ENCODE data around the gene RBMS1.

DNA sequence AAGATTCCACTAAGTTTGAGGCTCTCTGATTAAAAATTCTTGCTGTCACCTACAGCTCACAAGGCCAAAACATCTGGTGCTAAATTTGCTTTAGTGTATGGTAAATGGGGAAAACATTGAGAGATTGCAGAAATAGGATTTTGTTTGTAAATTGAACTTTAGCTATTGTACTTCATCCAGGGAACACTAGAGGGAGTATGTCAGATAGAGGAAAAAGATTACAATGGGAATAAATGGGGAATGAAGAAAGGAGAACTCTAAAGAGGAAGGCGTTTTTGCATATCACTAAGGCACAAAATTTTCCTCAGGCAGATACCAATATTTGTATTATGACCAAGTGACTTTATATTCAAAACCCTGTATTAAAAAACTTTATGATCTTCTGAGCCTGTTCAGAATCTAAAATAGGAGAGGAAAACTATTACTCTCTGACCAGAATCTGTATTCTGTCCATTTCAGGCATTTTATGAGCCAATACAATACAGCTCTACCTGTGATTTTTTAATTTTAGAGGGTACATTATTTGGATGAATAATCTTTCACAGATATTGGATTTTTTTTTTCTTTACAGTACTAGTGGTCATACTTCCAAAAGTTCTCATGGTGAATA is 241.2 kb downstream of the RBMS1 start:
- TF ChIP-seq, protein P1, sequence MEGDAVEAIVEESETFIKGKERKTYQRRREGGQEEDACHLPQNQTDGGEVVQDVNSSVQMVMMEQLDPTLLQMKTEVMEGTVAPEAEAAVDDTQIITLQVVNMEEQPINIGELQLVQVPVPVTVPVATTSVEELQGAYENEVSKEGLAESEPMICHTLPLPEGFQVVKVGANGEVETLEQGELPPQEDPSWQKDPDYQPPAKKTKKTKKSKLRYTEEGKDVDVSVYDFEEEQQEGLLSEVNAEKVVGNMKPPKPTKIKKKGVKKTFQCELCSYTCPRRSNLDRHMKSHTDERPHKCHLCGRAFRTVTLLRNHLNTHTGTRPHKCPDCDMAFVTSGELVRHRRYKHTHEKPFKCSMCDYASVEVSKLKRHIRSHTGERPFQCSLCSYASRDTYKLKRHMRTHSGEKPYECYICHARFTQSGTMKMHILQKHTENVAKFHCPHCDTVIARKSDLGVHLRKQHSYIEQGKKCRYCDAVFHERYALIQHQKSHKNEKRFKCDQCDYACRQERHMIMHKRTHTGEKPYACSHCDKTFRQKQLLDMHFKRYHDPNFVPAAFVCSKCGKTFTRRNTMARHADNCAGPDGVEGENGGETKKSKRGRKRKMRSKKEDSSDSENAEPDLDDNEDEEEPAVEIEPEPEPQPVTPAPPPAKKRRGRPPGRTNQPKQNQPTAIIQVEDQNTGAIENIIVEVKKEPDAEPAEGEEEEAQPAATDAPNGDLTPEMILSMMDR (IDR thresholded peaks at IDR 0.05; ENCODE audit: insufficient read depth, low read length): peak; percentile 54
- TF ChIP-seq SPI1 (IDR thresholded peaks at IDR 0.05; ENCODE audit: borderline replicate concordance, low read depth) (peak; percentile 82), POLR2AphosphoS5 (IDR thresholded peaks at IDR 0.05; ENCODE audit: low read depth) (no peak)

Measured in HL-60 (cell line).